IMR-90 (cell line): Measurements from ENCODE around the gene USP10. TPM values are rescaled to one million over a fixed set of nuclear protein-coding genes. Genes with fewer than 3 reads are reported as not detected.

Experiments
- ATAC-seq: fragments of 200-7000 bp; cut with Tn5 transposase; 2 replicates; pipeline ENCODE4 v1.9.1; 2020; ENCODE audit warnings: low read depth, mild to moderate bottlenecking, moderate library complexity
- BruUV-seq: library from RNA; stranded (reverse); fragments of 400-500 nt; replicated peaks from 2 replicates; lab custom pipeline; 2021; lab: Mats Ljungman, UMichigan
- CTCF ChIA-PET: fragments of 300-600 bp; formaldehyde crosslinking; extraction: SDS; loops from one replicate; lab custom pipeline; 2021; ENCODE audit warnings: antibody characterized with exemption; lab: Yijun Ruan, JAX
- POLR2A ChIA-PET: fragments of 300-600 bp; sonication (Branson Sonifier 250); formaldehyde crosslinking; loops from one replicate; lab custom pipeline; 2022; ENCODE audit warnings: antibody characterized with exemption; ENCODE audit not compliant: unreplicated experiment; lab: Charles Lee
- DNase-seq: peaks from one replicate; pipeline ENCODE4 v3.0.0; 2013
- H2AFZ ChIP-seq: replicated peaks from 2 replicates; pipeline ENCODE3; 2013; ENCODE audit warnings: low read length, mild to moderate bottlenecking; ENCODE audit not compliant: poor library complexity
- H2AK5ac ChIP-seq: 2 replicates; pipeline ENCODE4 v1.6.1; 2013; ENCODE audit warnings: low read depth, low read length, inconsistent platforms
- H2AK9ac ChIP-seq: replicated peaks from 2 replicates; pipeline ENCODE3; 2013; ENCODE audit warnings: mild to moderate bottlenecking, low read depth, low read length, moderate library complexity; ENCODE audit not compliant: poor library complexity
- H2BK120ac ChIP-seq: 2 replicates; pipeline ENCODE4 v1.6.1; 2013; ENCODE audit warnings: low read depth, low read length, inconsistent platforms
- H2BK15ac ChIP-seq: 3 replicates; pipeline ENCODE4 v1.6.1; 2013; ENCODE audit warnings: low read depth, low read length, inconsistent platforms
- H2BK20ac ChIP-seq: 2 replicates; pipeline ENCODE4 v1.6.1; 2013; ENCODE audit warnings: low read depth, mild to moderate bottlenecking, inconsistent platforms, low read length, moderate library complexity
- H2BK5ac ChIP-seq: 2 replicates; pipeline ENCODE4 v1.6.1; 2013; ENCODE audit warnings: mild to moderate bottlenecking, low read depth, low read length, inconsistent platforms; ENCODE audit not compliant: poor library complexity, severe bottlenecking
- H3K14ac ChIP-seq: replicated peaks from 2 replicates; pipeline ENCODE4 v1.6.1; 2013; ENCODE audit warnings: low read depth, low read length, inconsistent platforms
- H3K18ac ChIP-seq: 2 replicates; pipeline ENCODE4 v1.6.1; 2013; ENCODE audit warnings: low read depth, low read length, control low read depth
- H3K23ac ChIP-seq: 2 replicates; pipeline ENCODE4 v1.6.1; 2013; ENCODE audit warnings: low read depth, low read length, inconsistent platforms
- H3K27ac ChIP-seq: 2 replicates; pipeline ENCODE4 v1.5.1; 2013; ENCODE audit warnings: mild to moderate bottlenecking, control low read depth, low read length; ENCODE audit not compliant: insufficient read depth
- H3K27me3 ChIP-seq: 2 replicates; pipeline ENCODE4 v1.6.1; 2013; ENCODE audit warnings: low read length; ENCODE audit not compliant: control insufficient read depth, insufficient read depth
- H3K36me3 ChIP-seq: 2 replicates; pipeline ENCODE4 v1.6.1; 2013; ENCODE audit warnings: low read length, mixed read lengths; ENCODE audit not compliant: control insufficient read depth, insufficient read depth
- H3K4ac ChIP-seq: 2 replicates; pipeline ENCODE4 v1.6.1; 2013; ENCODE audit warnings: low read depth, low read length, inconsistent platforms
- H3K4me1 ChIP-seq: 2 replicates; pipeline ENCODE4 v1.6.1; 2013; ENCODE audit warnings: low read length, mixed read lengths; ENCODE audit not compliant: control insufficient read depth, insufficient read depth
- H3K4me2 ChIP-seq: 2 replicates; pipeline ENCODE4 v1.6.1; 2013; ENCODE audit warnings: low read depth, mild to moderate bottlenecking, control low read depth, low read length, moderate library complexity
- H3K4me3 ChIP-seq: 2 replicates; pipeline ENCODE4 v1.5.1; 2013; ENCODE audit warnings: low read depth, mild to moderate bottlenecking, control low read depth, low read length, moderate library complexity; ENCODE audit not compliant: insufficient read depth
- H3K56ac ChIP-seq: 2 replicates; pipeline ENCODE4 v1.6.1; 2013; ENCODE audit warnings: low read length, inconsistent platforms; ENCODE audit not compliant: insufficient read depth; ENCODE audit errors: extremely low read depth
- H3K79me1 ChIP-seq, 2 experiments: 2 replicates each; pipeline ENCODE4 v1.6.1; 2013; ENCODE audit warnings: low read length in 2 of 2, inconsistent platforms in 1 of 2, low read depth in 1 of 2
- H3K9ac ChIP-seq: 2 replicates; pipeline ENCODE4 v1.6.1; 2013; ENCODE audit warnings: low read depth, low read length, control low read depth
- H3K9me1 ChIP-seq: 2 replicates; pipeline ENCODE4 v1.6.1; 2013; ENCODE audit warnings: low read length, inconsistent platforms; ENCODE audit not compliant: insufficient read depth
- H3K9me3 ChIP-seq: 2 replicates; pipeline ENCODE4 v1.6.1; 2013; ENCODE audit warnings: low read length; ENCODE audit not compliant: control insufficient read depth, insufficient read depth
- H4K20me1 ChIP-seq: 2 replicates; pipeline ENCODE4 v1.6.1; 2013; ENCODE audit warnings: low read length, inconsistent platforms; ENCODE audit not compliant: insufficient read depth
- H4K5ac ChIP-seq: 2 replicates; pipeline ENCODE4 v1.6.1; 2013; ENCODE audit warnings: mild to moderate bottlenecking, low read depth, low read length, control low read depth
- H4K8ac ChIP-seq, 2 experiments: 2 replicates each; pipeline ENCODE4 v1.6.1; 2013; ENCODE audit warnings: low read depth in 2 of 2, low read length in 2 of 2, control low read depth in 1 of 2, inconsistent platforms in 1 of 2
- H4K91ac ChIP-seq: 2 replicates; pipeline ENCODE4 v1.6.1; 2013; ENCODE audit warnings: low read depth, low read length, inconsistent platforms; ENCODE audit not compliant: insufficient read depth
- BHLHE40 ChIP-seq: fragments of 150-350 bp; IDR thresholded peaks from 2 replicates; pipeline ENCODE4 v1.6.1; 2016; ENCODE audit warnings: mild to moderate bottlenecking, low read depth, low read length
- CEBPB ChIP-seq: IDR thresholded peaks from 2 replicates; pipeline ENCODE4 v1.6.1; 2012; ENCODE audit warnings: low read depth, low read length, improper control_type of control experiment
- CHD1 ChIP-seq: IDR thresholded peaks from 2 replicates; pipeline ENCODE4 v1.6.1; 2012; ENCODE audit warnings: low read depth, low read length, improper control_type of control experiment
- CTCF ChIP-seq: conservative IDR thresholded peaks from 2 replicates; pipeline ENCODE4 v1.5.1; 2012; ENCODE audit warnings: mild to moderate bottlenecking, low read depth, low read length, improper control_type of control experiment
- ELK1 ChIP-seq: fragments of 150-350 bp; IDR thresholded peaks from 2 replicates; pipeline ENCODE4 v1.6.1; 2016; ENCODE audit warnings: low read depth, mild to moderate bottlenecking, low read length, moderate library complexity, borderline replicate concordance
- FOS ChIP-seq: fragments of 150-350 bp; IDR thresholded peaks from 2 replicates; pipeline ENCODE4 v1.6.1; 2016; ENCODE audit warnings: low read depth, low read length
- MAFK ChIP-seq: IDR thresholded peaks from 2 replicates; pipeline ENCODE4 v1.6.1; 2012; ENCODE audit warnings: low read depth, low read length, improper control_type of control experiment
- MXI1 ChIP-seq: IDR thresholded peaks from 2 replicates; pipeline ENCODE4 v1.6.1; 2012; ENCODE audit warnings: low read depth, mild to moderate bottlenecking, low read length, moderate library complexity, borderline replicate concordance
- NFE2L2 ChIP-seq: fragments of 150-350 bp; IDR thresholded peaks from 2 replicates; pipeline ENCODE4 v1.6.1; 2016; ENCODE audit warnings: low read depth, mild to moderate bottlenecking, low read length
- RAD21 ChIP-seq: IDR thresholded peaks from 2 replicates; pipeline ENCODE4 v1.6.1; 2012; ENCODE audit warnings: low read length, improper control_type of control experiment
- RCOR1 ChIP-seq: IDR thresholded peaks from 2 replicates; pipeline ENCODE4 v1.6.1; 2012; ENCODE audit warnings: mild to moderate bottlenecking, low read length, improper control_type of control experiment; ENCODE audit not compliant: insufficient replicate concordance
- USF2 ChIP-seq: fragments of 150-350 bp; IDR thresholded peaks from 2 replicates; pipeline ENCODE4 v1.6.1; 2017; ENCODE audit warnings: mild to moderate bottlenecking, antibody characterized with exemption, low read length, low read depth
- WGBS, 2 experiments: methylation state at CpG; one replicate each; pipeline versions ENCODE4 v1.1.5 to v1.1.7; 2013; ENCODE audit warnings: missing lambda C conversion rate in 2 of 2; ENCODE audit not compliant: insufficient read length in 1 of 2; ENCODE audit errors: extremely low coverage in 2 of 2; 5-methylcytosine and 5-hydroxymethylcytosine counted together
- dilution Hi-C: fragments of 300-500 bp; cut with HindIII; formaldehyde crosslinking; loops from one replicate; pipeline ENCODE4 v1.14.3; 2018; ENCODE audit warnings: low sequenced_read_pairs; ENCODE audit not compliant: unreplicated experiment
- in situ Hi-C: fragments of 300-500 bp; cut with MboI; formaldehyde crosslinking; loops from 3 replicates; pipeline ENCODE4 v1.14.3; 2019; ENCODE audit warnings: low sequenced_read_pairs, inconsistent platforms, mixed read lengths
- intact Hi-C: fragments of 100-400 bp; cut with micrococcal nuclease; formaldehyde crosslinking; loops from 2 replicates; pipeline ENCODE4 v1.10.0; 2022
- polyA plus RNA-seq, 3 experiments: library from polyadenylated mRNA; depleted of rRNA; stranded (reverse); fragments of >200 nt; gene quantifications; 2 replicates each; pipeline ENCODE4 v1.2.3, GENCODE V29; 2012; ENCODE audit warnings: low replicate concordance in 1 of 3
- total RNA-seq: library from RNA; depleted of rRNA; stranded (reverse); fragments of >200 nt; gene quantifications from 2 replicates; pipeline ENCODE4 v1.2.3, GENCODE V29; 2012

Gene USP10
- total and polyA plus RNA-seq, 2 of the 4 experiments (the other 2 are of a cell fraction), result 54.3 to 79.0 TPM

- H3K56ac ChIP-seq, result no peak overlapping the region
- peaks cover 13% of the 10 kb centered on the region for H3K4me1 ChIP-seq
- DNase-seq (peak; percentile 86), ATAC-seq (peak; percentile 47)
- H2AK9ac ChIP-seq, result peak overlapping the region; percentile 70
- H3K18ac ChIP-seq, result no peak overlapping the region
- peak overlapping the region; percentile 7; the same call in 1 of the 2 replicates for H3K4me3 ChIP-seq
- in situ Hi-C loops (no loop called here), dilution Hi-C loops (no loop called here), intact Hi-C loops (no loop called here)
- H2BK120ac ChIP-seq, result peak overlapping the region; percentile 37; the same call in 1 of the 2 replicates
- peak overlapping the region; percentile 80 for H3K4me2 ChIP-seq
- H3K9me3 ChIP-seq, result no peaks in the 10 kb centered on the region
- peaks cover 22% of the 10 kb centered on the region for H3K9me1 ChIP-seq
- peak overlapping the region; percentile 18; the same call in 1 of the 2 replicates for H3K9ac ChIP-seq
- H3K4ac ChIP-seq, result peak overlapping the region; percentile 38
- CTCF ChIA-PET, result no interaction called here
- peak overlapping the region; percentile 39; the same call in 1 of the 2 replicates for H2BK20ac ChIP-seq
- WGBS, 2 experiments, result 86% methylated on average over 7 of the region's 20 CpGs; no CpG with 5 or more reads in 1 of the 2 experiments
- peak overlapping the region; percentile 52; the same call in 1 of the 3 replicates for H2BK15ac ChIP-seq
- peak overlapping the region; percentile 83 for H3K14ac ChIP-seq
- peak overlapping the region; percentile 62 for H3K23ac ChIP-seq
- H3K79me1 ChIP-seq, result peaks cover 26 to 61% of the 10 kb centered on the region in 2 experiments
- H4K5ac ChIP-seq, result no peak overlapping the region
- H4K20me1 ChIP-seq, result peaks cover 25% of the 10 kb centered on the region; the same call in 1 of the 2 replicates
- TSS peak; percentile 40 for BruUV-seq
- peak overlapping the region; percentile 37 for H3K27ac ChIP-seq
- POLR2A ChIA-PET, result no interaction called here
- H4K91ac ChIP-seq, result no peak overlapping the region
- no peak overlapping the region for H2AFZ ChIP-seq
- H4K8ac ChIP-seq, result peak overlapping the region in 1 of 2 experiments; percentile 45; a peak in 1 of 4 replicates
- H3K27me3 ChIP-seq, result no peaks in the 10 kb centered on the region
- H2AK5ac ChIP-seq, result peak overlapping the region; percentile 96
- peak overlapping the region; percentile 68 for H2BK5ac ChIP-seq
- H3K36me3 ChIP-seq, result peaks cover 20% of the 10 kb centered on the region
- 0 out of 2 replicates have a peak, but pooled peaks have one; percentile 29 for TF ChIP-seq FOS
- TF ChIP-seq RCOR1, result no peak
- TF ChIP-seq CTCF, result no peak
- TF ChIP-seq NFE2L2, result no peak
- TF ChIP-seq CEBPB, result peak; percentile 65
- TF ChIP-seq RAD21, result no peak
- TF ChIP-seq BHLHE40, result peak; percentile 44; the same call in 1 of the 2 replicates
- no peak for TF ChIP-seq MAFK
- no peak for TF ChIP-seq CHD1
- no peak for TF ChIP-seq MXI1
- no peak for TF ChIP-seq ELK1
- TF ChIP-seq USF2, result no peak
Measured at GRCh38 chr16:84650062-84650991, 49.5 kb upstream of the USP10 start.
